Smooth muscle cell of the brain vasculature (primary cell): ENCODE data around the gene LYST.
"Not testable (repeated sequence)": the region's sequence is repeated elsewhere in the genome, so short reads cannot be mapped to it uniquely, and the experiment has no call there.

Source experiments
- DNase-seq: peaks from one replicate; pipeline ENCODE4 v3.0.0-alpha.2; 2012; ENCODE audit warnings: low read depth, low spot score

Gene LYST

GRCh38 chr1:235866205-235866912 lies at the start of gene LYST:
LYST (minus strand) TSS chr1:235866906; CDS start chr1:235830417, 36,489 bp downstream.
- DNase-seq, result no peak

DNA sequence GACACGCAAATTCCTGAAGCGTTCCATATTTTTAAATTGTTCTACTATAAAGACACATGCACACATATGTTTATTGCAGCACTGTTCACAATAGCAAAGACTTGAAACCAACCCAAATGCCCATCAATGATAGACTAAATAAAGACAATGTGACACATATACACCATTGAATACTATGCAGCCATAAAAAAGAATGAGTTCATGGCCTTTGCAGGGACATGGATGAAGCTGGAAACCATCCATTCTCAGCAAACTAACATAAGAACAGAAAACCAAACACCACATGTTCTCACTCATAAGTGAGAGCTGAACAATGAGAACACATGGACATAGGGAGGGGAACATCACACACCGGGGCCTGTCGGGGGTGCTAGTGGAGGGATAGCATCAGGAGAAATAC lies 48.8 kb upstream of the LYST start:
- not testable (repeated sequence) for DNase-seq

GRCh38 chr1:235913311-235913710 lies 46.6 kb upstream of the LYST start:
- no peak for DNase-seq

DNA sequence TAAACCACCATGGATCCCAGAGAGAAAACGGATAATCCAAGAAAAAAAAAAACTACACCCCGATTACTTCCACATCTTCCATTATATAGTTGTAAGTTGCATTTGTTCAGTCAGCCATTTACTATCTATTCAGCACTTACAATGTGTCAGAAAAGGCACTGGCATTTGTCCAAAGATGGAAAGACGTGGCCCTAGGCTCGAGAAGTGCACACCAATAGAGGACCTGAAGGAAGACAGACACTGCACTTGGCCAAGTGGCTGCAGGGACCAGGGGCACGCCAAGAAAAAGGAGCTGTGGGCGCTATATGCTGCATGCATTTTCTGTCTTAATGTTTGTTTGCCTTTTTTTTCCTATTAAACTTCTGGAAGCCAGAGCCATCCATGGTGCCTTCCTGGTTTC lies 45.2 kb upstream of the LYST start:
- no peak for DNase-seq

- DNase-seq, result no peak
Observed at GRCh38 chr1:235911300-235911662, 44.6 kb upstream of the LYST start.

DNA sequence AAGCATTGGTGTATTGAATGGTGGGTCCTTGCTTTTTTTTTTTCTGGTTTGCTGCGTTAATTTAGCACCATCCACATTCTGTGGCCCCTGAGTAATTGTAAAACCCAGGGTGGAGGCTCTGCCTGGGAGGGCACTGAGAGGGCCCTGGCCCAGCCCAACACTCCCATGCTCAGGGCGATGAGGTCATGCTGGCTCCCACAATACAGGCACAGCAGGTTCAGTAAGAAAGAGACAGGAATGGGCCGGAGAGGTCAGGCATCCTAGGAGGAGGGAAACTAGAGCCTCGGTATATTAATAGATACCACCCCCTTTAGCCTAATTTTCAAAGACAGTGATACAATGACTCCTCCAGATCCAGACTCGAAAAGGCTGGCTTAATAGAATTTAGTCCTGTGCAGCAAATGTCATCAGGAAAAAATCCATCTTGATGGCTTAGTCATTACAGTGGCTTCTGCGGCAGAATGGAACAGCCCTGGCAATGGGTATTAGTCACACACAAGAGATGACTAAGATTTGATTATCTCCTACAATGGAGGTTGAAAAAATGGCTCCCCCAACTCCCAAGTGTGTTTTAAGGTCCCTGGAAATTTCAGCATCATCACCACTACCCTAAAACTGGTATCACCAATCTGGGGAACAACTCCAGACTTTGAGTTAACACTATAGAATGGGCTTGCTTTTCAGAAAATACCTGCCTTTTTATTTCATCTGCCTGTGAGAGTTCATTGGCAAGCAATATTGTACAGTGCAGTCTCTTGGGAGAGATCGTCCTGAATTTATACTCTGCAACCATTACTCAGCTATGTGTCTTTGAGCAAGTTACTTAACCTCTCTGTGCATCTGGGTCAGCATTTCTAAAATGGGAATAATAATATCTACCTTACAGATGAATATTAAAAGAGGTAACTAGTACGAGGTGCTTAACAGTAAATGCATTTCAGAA lies 43.9 kb upstream of the LYST start:
- peak; percentile 73 for DNase-seq

DNA sequence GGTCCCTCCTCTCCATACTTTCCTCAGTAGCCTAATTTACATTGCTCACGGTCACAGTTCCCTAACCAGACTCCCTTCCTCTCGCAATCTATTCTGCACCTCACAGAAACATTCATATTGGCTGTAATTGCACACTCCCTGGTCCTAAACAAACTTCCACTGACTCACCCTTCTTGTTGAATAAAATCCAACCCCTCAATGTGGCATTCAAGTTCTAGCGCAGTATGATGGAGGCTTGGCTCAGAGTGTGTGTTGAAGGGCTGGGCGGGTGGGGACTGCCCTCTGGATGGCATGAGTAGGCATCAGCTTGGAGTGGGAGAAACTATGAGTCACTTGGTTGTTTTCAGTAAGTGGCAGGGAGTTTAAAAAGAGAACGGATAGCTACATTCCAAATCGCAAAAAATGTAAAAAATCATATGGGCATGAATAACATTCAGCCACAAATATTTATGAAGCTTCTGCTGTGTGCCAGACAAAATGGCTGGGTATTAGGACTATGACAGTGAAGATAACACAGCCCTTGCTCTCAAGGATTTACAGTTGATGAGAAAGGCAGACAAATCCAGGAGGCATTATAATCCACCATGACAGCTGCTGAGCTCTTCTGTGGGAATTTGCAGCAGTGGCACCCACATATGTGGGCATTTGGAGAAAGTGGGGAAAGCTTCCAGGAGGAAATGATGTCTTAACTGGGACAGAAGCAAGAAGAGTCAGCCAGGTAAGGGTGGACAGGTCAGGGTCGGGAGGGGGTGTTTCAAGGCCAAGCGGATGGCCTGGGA lies 42.2 kb upstream of the LYST start:
- DNase-seq, result no peak

- DNase-seq, result no peak
Observed at GRCh38 chr1:235907897-235908240, 41.2 kb upstream of the LYST start.

DNA sequence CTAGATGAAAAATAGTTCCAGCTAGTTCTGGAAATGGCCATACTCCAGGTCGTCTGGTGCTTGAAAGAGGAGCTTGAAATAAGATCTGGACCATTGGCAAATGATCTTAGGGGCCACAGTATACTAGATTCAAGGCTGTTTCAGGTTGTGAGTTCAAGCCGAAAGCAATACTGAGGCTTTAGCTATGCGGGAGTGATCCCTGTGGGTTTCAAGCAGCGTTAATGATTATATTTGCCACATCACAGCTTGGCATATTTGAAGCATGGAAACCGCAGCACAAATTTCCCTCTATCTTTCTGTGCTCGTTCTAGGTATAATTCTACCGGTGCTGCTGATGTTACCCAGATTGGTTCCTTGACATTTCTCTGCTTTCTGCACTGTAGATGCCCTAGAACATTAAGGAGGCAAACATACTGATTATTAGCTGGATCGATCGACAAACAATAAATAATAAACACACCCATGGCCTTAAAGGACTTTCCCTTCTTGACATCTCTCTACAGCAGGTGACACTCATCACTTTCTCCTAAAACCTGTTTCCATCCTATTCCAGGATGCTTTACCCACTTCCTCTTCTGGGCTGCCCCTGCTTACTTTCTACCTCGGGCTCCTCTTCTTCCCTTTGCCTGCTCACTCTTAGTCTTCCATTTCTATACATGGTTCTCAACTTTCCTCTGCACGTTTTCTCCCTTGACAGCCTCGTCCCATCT lies 40.6 kb upstream of the LYST start:
- no peak for DNase-seq

GRCh38 chr1:235906436-235906835 lies 39.7 kb upstream of the LYST start:
- DNase-seq, result no peak

GRCh38 chr1:235903809-235904208 lies 37.1 kb upstream of the LYST start:
- not testable (repeated sequence) for DNase-seq

GRCh38 chr1:235902677-235903542 lies 36.2 kb upstream of the LYST start:
- DNase-seq, result no peak

GRCh38 chr1:235901461-235901860 lies 34.8 kb upstream of the LYST start:
- DNase-seq, result no peak

- no peak for DNase-seq
Observed at GRCh38 chr1:235898126-235898525, 31.4 kb upstream of the LYST start.

DNA sequence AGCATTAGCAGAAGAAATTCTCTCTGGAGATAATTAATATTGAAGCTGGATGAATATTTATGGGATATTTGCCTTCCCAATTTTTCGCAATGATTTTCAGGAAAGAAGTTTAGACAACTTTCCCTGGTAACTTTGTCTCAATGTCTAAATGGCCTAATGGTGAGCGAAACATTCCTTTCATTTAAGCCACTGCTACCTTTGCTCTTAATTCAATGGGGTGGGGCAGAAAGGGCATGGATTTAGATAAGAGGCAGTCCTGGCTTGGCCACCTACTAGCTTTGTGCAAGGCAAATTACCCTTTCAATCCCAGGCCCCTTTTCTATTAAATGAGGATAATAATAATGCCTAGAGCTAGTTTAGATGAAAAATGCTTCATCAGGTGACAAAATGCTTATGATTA lies 27.1 kb upstream of the LYST start:
- DNase-seq, result no peak

DNA sequence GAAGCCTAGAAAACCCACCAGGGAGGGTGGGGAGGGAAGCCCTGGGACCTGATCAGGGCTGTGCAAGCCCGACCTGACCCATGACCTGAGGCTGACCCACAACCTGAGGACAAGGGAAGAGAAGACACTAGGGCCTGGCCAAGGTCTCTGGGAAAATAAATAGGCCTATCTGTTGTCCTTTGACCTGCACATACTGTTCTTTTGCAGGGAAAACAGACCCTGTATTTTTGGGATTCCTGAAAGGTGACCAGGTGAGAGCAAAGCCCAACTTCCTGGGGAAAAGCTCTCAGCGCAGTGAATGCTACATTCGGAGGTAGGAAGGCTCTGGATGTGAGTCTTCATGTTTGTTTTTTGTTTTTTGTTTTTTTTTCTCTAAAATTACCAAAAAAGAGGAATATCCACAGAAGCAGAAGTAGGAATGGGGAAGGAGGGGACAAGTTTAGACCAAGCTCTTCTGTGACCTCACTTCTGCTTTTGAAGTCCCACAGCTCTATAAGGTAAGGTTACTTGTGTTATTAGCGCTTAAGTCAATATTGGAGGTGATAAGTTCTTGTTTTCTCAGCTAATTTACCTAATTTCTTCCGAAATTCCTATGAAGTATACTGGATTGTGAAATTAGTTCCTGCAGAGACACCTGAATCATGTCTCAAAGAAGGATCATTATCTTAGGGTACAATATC lies 26.2 kb upstream of the LYST start:
- DNase-seq, result no peak

DNA sequence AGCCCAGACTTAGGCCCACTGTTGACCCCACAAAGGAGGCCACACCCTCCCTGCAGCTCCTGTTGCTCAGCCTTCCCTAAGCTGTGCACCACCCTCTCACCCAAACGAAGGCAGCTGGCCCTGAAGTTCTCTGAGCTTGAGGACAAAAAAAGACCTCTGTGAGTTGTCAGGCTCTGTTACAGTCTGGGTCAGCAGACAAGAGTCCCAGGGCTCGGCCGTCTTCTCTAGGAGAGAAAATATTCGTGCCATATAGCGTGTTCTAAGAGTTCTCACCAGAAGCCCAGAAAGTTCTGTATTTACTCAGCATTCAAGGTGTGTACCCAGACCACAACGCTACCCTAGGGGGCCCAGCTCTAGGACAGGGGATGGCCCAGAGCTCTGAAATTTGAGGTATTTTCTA lies 25.5 kb upstream of the LYST start:
- no peak for DNase-seq

- no peak for DNase-seq
Observed at GRCh38 chr1:235888119-235888643, 21.5 kb upstream of the LYST start.

DNA sequence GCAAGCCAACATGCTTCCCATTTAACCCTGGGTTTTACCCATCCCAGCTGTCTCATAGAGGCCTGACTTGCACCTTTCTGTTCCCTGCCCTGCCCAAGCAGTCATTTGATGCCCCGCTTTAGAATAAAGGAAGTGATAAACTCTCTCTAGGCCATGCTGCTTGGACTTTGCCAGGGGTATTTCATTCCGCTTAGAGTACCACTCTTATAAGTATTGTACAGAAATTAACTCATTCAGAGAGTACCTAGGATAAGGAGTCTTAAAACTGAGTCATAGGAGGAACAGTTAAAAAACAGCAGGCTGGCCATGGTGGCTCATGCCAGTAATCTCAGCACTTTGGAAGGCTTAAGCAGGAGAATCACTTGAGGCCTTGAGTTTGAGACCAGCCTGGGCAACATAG lies 21.0 kb upstream of the LYST start:
- no peak for DNase-seq
